A673 (cell line): Measurements from ENCODE around the gene SLC2A8. TPM values are rescaled to one million over a fixed set of nuclear protein-coding genes. Genes with fewer than 3 reads are reported as not detected.

Source experiments
- BruUV-seq: library from RNA; stranded (reverse); fragments of 400-500 nt; replicated peaks from 2 replicates; lab custom pipeline; 2021; lab: Mats Ljungman, UMichigan
- CTCF ChIA-PET: fragments of 300-600 bp; sonication (Branson Sonifier 250); formaldehyde crosslinking; loops from one replicate; lab custom pipeline; 2022; ENCODE audit warnings: antibody characterized with exemption; lab: Charles Lee
- POLR2A ChIA-PET: fragments of 300-600 bp; sonication (Branson Sonifier 250); formaldehyde crosslinking; loops from one replicate; lab custom pipeline; 2022; ENCODE audit warnings: antibody characterized with exemption; ENCODE audit not compliant: low non-redundant PET; lab: Charles Lee
- DNase-seq: peaks from one replicate; pipeline ENCODE4 v3.0.0-alpha.2; 2015; ENCODE audit warnings: low spot score
- H3K27ac ChIP-seq: fragments of 200-600 bp; sonication (generic); 2 replicates; pipeline ENCODE4 v1.5.1; 2016; ENCODE audit warnings: mixed run types, low read depth, mild to moderate bottlenecking, mixed read lengths, antibody characterized with exemption, low read length; ENCODE audit not compliant: poor library complexity, severe bottlenecking
- H3K27me3 ChIP-seq: fragments of 200-600 bp; sonication (generic); replicated peaks from 2 replicates; pipeline ENCODE4 v1.6.1; 2017; ENCODE audit warnings: mixed run types, low read depth, mild to moderate bottlenecking, mixed read lengths, antibody characterized with exemption, low read length; ENCODE audit not compliant: insufficient read depth, poor library complexity
- H3K36me3 ChIP-seq: fragments of 200-600 bp; sonication (generic); 2 replicates; pipeline ENCODE4 v1.6.1; 2016; ENCODE audit warnings: mixed run types, mild to moderate bottlenecking, mixed read lengths, antibody characterized with exemption, low read length; ENCODE audit not compliant: insufficient read depth, poor library complexity, severe bottlenecking
- H3K4me1 ChIP-seq: fragments of 200-600 bp; sonication (generic); 2 replicates; pipeline ENCODE4 v1.6.1; 2017; ENCODE audit warnings: mixed run types, mild to moderate bottlenecking, mixed read lengths, antibody characterized with exemption, low read length; ENCODE audit not compliant: insufficient read depth, poor library complexity, severe bottlenecking
- H3K4me3 ChIP-seq: fragments of 200-600 bp; sonication (generic); 2 replicates; pipeline ENCODE4 v1.5.1; 2016; ENCODE audit warnings: low read depth, mixed run types, mild to moderate bottlenecking, mixed read lengths, low read length; ENCODE audit not compliant: poor library complexity, severe bottlenecking
- H3K9me3 ChIP-seq: fragments of 200-600 bp; sonication (generic); 2 replicates; pipeline ENCODE4 v1.6.1; 2016; ENCODE audit warnings: mixed run types, low read depth, mild to moderate bottlenecking, mixed read lengths, antibody characterized with exemption, low read length; ENCODE audit not compliant: poor library complexity, severe bottlenecking
- EZH2 ChIP-seq: fragments of 200-600 bp; sonication (generic); IDR thresholded peaks from 2 replicates; pipeline ENCODE4 v1.6.1; 2017; ENCODE audit warnings: borderline replicate concordance, low read depth, mild to moderate bottlenecking, mixed read lengths, antibody characterized with exemption, low read length; ENCODE audit not compliant: poor library complexity, severe bottlenecking
- intact Hi-C: fragments of 100-400 bp; cut with micrococcal nuclease; formaldehyde crosslinking; loops from one replicate; pipeline ENCODE4 v1.10.0; 2022; ENCODE audit not compliant: unreplicated experiment
- total RNA-seq: library from RNA; stranded (reverse); gene quantifications from 2 replicates; pipeline ENCODE4 v1.2.3, GENCODE V29; 2021
- TF ChIP-seq, protein P1 (sequence below): fragments of 300-800, 200-600 bp; sonication (generic); conservative IDR thresholded peaks from 2 replicates; pipeline ENCODE4 v1.5.1; 2017; ENCODE audit warnings: low read depth, mild to moderate bottlenecking, antibody characterized with exemption, low read length, moderate library complexity, mixed read lengths

Gene SLC2A8
- total RNA-seq, 1 experiment from 2014 or later, result 12.7 TPM

DNA sequence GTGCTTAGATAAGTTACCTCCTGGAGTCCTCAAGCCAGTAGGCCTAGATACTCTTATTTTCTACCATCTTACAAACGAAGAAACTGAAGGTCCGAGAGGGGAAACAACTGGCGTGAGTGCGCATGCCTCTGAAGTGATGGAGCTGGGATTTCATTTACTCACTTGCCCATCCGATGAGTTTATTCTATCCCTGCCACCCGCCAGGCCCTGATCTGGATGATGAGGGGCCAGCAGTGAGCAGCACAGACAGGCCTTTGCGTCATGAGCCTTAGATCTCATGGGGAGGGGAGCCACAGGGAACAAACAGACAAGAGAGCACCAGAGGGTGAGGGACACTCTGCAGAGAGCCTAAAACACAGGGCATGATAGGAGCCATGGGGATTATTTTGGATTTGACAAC lies 34.1 kb upstream of the SLC2A8 start:
- DNase-seq, result no peak
- BruUV-seq, result no TSS peak
- H3K27me3 ChIP-seq, result no peaks in the 10 kb centered on the region
- TF ChIP-seq EZH2, result no peak
- TF ChIP-seq, protein P1, sequence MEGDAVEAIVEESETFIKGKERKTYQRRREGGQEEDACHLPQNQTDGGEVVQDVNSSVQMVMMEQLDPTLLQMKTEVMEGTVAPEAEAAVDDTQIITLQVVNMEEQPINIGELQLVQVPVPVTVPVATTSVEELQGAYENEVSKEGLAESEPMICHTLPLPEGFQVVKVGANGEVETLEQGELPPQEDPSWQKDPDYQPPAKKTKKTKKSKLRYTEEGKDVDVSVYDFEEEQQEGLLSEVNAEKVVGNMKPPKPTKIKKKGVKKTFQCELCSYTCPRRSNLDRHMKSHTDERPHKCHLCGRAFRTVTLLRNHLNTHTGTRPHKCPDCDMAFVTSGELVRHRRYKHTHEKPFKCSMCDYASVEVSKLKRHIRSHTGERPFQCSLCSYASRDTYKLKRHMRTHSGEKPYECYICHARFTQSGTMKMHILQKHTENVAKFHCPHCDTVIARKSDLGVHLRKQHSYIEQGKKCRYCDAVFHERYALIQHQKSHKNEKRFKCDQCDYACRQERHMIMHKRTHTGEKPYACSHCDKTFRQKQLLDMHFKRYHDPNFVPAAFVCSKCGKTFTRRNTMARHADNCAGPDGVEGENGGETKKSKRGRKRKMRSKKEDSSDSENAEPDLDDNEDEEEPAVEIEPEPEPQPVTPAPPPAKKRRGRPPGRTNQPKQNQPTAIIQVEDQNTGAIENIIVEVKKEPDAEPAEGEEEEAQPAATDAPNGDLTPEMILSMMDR, result no peak
- no peaks in the 10 kb centered on the region for H3K36me3 ChIP-seq
- ChIA-PET CTCF (no interaction called here), POLR2A (no interaction called here)
- H3K4me1 ChIP-seq, result no peaks in the 10 kb centered on the region
- H3K27ac ChIP-seq, result no peak overlapping the region
- intact Hi-C loops, result no loop called here
- no peak overlapping the region for H3K4me3 ChIP-seq
- no peaks in the 10 kb centered on the region for H3K9me3 ChIP-seq

DNA sequence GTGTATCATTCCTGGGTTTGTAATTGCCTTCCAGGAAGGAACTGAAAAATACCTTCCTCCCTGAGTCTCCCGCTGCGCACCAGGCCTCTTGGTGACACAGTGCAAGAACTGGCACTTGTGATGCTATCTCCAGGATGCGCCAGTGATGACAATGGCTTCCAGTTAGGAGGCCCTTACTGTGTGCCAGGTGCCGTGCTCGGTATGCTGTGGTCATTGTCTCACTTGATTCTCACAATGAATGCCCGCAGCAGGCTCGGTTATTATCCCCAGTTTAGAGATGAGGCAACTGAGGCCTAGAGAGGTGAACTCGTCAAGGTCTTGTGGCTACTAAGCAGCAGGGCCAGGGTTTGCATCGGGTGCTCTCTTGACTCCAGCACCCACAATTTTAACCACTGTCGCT lies 31.5 kb upstream of the SLC2A8 start:
- intact Hi-C loops, result no loop called here
- Histone ChIP-seq H3K4me3 (no peak overlapping the region), H3K9me3 (no peaks in the 10 kb centered on the region), H3K27ac (no peak overlapping the region), H3K4me1 (no peaks in the 10 kb centered on the region), H3K27me3 (no peaks in the 10 kb centered on the region), H3K36me3 (no peaks in the 10 kb centered on the region)
- CTCF ChIA-PET, result no interaction called here
- no peak for TF ChIP-seq EZH2
- TF ChIP-seq, protein P1, result no peak
- BruUV-seq, result no TSS peak
- no peak for DNase-seq
- POLR2A ChIA-PET, result no interaction called here

GRCh38 chr9:127366594-127366993 lies 30.4 kb upstream of the SLC2A8 start:
- intact Hi-C loops, result no loop called here
- H3K27ac ChIP-seq, result no peak overlapping the region
- CTCF ChIA-PET, result no interaction called here
- TF ChIP-seq, protein P1, result no peak
- no peak for TF ChIP-seq EZH2
- POLR2A ChIA-PET, result no interaction called here
- no peaks in the 10 kb centered on the region for H3K4me1 ChIP-seq
- BruUV-seq, result no TSS peak
- no peaks in the 10 kb centered on the region for H3K9me3 ChIP-seq
- no peak overlapping the region for H3K4me3 ChIP-seq
- no peaks in the 10 kb centered on the region for H3K27me3 ChIP-seq
- no peaks in the 10 kb centered on the region for H3K36me3 ChIP-seq
- no peak for DNase-seq
